ENCODE data around the gene CALCOCO2.

Gene CALCOCO2

GRCh38 chr17:48850792-48851323, 20.0 kb downstream of the CALCOCO2 start:
- Histone ChIP-seq H3K9me3 (no peaks in the 10 kb centered on the region), H3K4me3 (ENCODE audit: low read depth in 1 of 2, low read length in 1 of 2) (no peak overlapping the region), H3K36me3 (peaks cover 97% of the 10 kb centered on the region), H3K27me3 (no peaks in the 10 kb centered on the region), H3K27ac (no peak overlapping the region), H3K4me1 (ENCODE audit: control insufficient read depth in 1 of 2, insufficient read depth in 1 of 2, low read depth in 1 of 2, low read length in 1 of 2) (no peaks in the 10 kb centered on the region)
- TF ChIP-seq CTCF (IDR thresholded peaks at IDR 0.05), result no peak

- no peaks in the 10 kb centered on the region for H3K27me3 ChIP-seq
- no peaks in the 10 kb centered on the region for H3K9me3 ChIP-seq
- no peak overlapping the region for H3K4me3 ChIP-seq (ENCODE audit: low read depth in 1 of 2, low read length in 1 of 2)
- H3K27ac ChIP-seq, result no peak overlapping the region
- no peak for TF ChIP-seq CTCF (IDR thresholded peaks at IDR 0.05)
- peaks cover 96% of the 10 kb centered on the region for H3K36me3 ChIP-seq
- no peaks in the 10 kb centered on the region for H3K4me1 ChIP-seq (ENCODE audit: control insufficient read depth in 1 of 2, insufficient read depth in 1 of 2, low read depth in 1 of 2, low read length in 1 of 2)
Observed at GRCh38 chr17:48854774-48855476, 24.1 kb downstream of the CALCOCO2 start.

- no peaks in the 10 kb centered on the region for H3K9me3 ChIP-seq
- H3K27ac ChIP-seq, result no peak overlapping the region
- no peak for TF ChIP-seq CTCF (IDR thresholded peaks at IDR 0.05)
- H3K4me1 ChIP-seq (ENCODE audit: control insufficient read depth in 1 of 2, insufficient read depth in 1 of 2, low read depth in 1 of 2, low read length in 1 of 2), result no peaks in the 10 kb centered on the region
- H3K27me3 ChIP-seq, result no peaks in the 10 kb centered on the region
- peaks cover 96% of the 10 kb centered on the region for H3K36me3 ChIP-seq
- no peak overlapping the region for H3K4me3 ChIP-seq (ENCODE audit: low read depth in 1 of 2, low read length in 1 of 2)
Observed at GRCh38 chr17:48856122-48856821, 25.4 kb downstream of the CALCOCO2 start.

GRCh38 chr17:48860034-48860433, 29.2 kb downstream of the CALCOCO2 start:
- Histone ChIP-seq H3K4me1 (ENCODE audit: control insufficient read depth in 1 of 2, insufficient read depth in 1 of 2, low read depth in 1 of 2, low read length in 1 of 2) (no peaks in the 10 kb centered on the region), H3K9me3 (no peaks in the 10 kb centered on the region), H3K27me3 (no peaks in the 10 kb centered on the region), H3K36me3 (peaks cover 98% of the 10 kb centered on the region), H3K4me3 (ENCODE audit: low read depth in 1 of 2, low read length in 1 of 2) (no peak overlapping the region), H3K27ac (no peak overlapping the region)
- no peak for TF ChIP-seq CTCF (IDR thresholded peaks at IDR 0.05)

GRCh38 chr17:48860456-48860855, 29.6 kb downstream of the CALCOCO2 start:
- Histone ChIP-seq H3K4me1 (ENCODE audit: control insufficient read depth in 1 of 2, insufficient read depth in 1 of 2, low read depth in 1 of 2, low read length in 1 of 2) (no peaks in the 10 kb centered on the region), H3K9me3 (no peaks in the 10 kb centered on the region), H3K27me3 (no peaks in the 10 kb centered on the region), H3K4me3 (ENCODE audit: low read depth in 1 of 2, low read length in 1 of 2) (no peak overlapping the region), H3K36me3 (peaks cover 98% of the 10 kb centered on the region), H3K27ac (no peak overlapping the region)
- TF ChIP-seq CTCF (IDR thresholded peaks at IDR 0.05), result no peak
